Neural progenitor cell (in vitro differentiated cells): ENCODE data around the gene TRPM3. TPM values are rescaled to one million over a fixed set of nuclear protein-coding genes. Genes with fewer than 3 reads are reported as not detected.
A peak's percentile ranks its signal among the peaks of the same experiment; 100 is the strongest.

Experiments used
- DNase-seq: peaks from one replicate; pipeline ENCODE4 v3.0.0-alpha.2; 2016; ENCODE audit warnings: low spot score
- H2AFZ ChIP-seq: fragments of 200-600 bp; sonication (generic); replicated peaks from 2 replicates; pipeline ENCODE4 v1.6.1; 2016; ENCODE audit warnings: antibody characterized with exemption
- H3F3A ChIP-seq: fragments of 200-600 bp; sonication (generic); 2 replicates; pipeline ENCODE4 v1.6.1; 2016; ENCODE audit warnings: antibody characterized with exemption, low read depth
- H3K27ac ChIP-seq: fragments of 200-600 bp; sonication (generic); 2 replicates; pipeline ENCODE4 v1.5.1; 2016; ENCODE audit warnings: mild to moderate bottlenecking
- H3K27me3 ChIP-seq: fragments of 200-600 bp; sonication (generic); 2 replicates; pipeline ENCODE4 v1.6.1; 2016; ENCODE audit warnings: mild to moderate bottlenecking, moderate library complexity
- H3K36me3 ChIP-seq: fragments of 200-600 bp; sonication (generic); 2 replicates; pipeline ENCODE4 v1.5.1; 2016
- H3K4me1 ChIP-seq: fragments of 200-600 bp; sonication (generic); 2 replicates; pipeline ENCODE4 v1.6.1; 2016; ENCODE audit warnings: mixed run types
- H3K4me2 ChIP-seq: fragments of 200-600 bp; sonication (generic); 2 replicates; pipeline ENCODE4 v1.6.1; 2016
- H3K4me3 ChIP-seq: fragments of 200-600 bp; sonication (generic); 2 replicates; pipeline ENCODE4 v1.5.1; 2016
- H3K79me2 ChIP-seq: fragments of 200-600 bp; sonication (generic); 2 replicates; pipeline ENCODE4 v1.6.1; 2016; ENCODE audit warnings: low read depth
- H3K9ac ChIP-seq: fragments of 200-600 bp; sonication (generic); 2 replicates; pipeline ENCODE4 v1.6.1; 2016
- H3K9me3 ChIP-seq: fragments of 200-600 bp; sonication (generic); 2 replicates; pipeline ENCODE4 v1.5.1; 2016; ENCODE audit warnings: low read depth
- H4K20me1 ChIP-seq: fragments of 200-600 bp; sonication (generic); 2 replicates; pipeline ENCODE4 v1.6.1; 2016; ENCODE audit warnings: low read depth
- H3K27ac Mint-ChIP-seq: 3 replicates; pipeline ENCODE4 v1.8.0; 2021; ENCODE audit warnings: mixed read lengths
- H3K27me3 Mint-ChIP-seq: 2 replicates; pipeline ENCODE4 v1.8.0; 2022; ENCODE audit warnings: low read depth, mild to moderate bottlenecking, inconsistent platforms, moderate library complexity, mixed read lengths; ENCODE audit not compliant: insufficient read depth
- H3K36me3 Mint-ChIP-seq: 3 replicates; pipeline ENCODE4 v1.8.0; 2021; ENCODE audit warnings: mixed read lengths
- H3K4me1 Mint-ChIP-seq: 3 replicates; pipeline ENCODE4 v1.8.0; 2021; ENCODE audit warnings: mixed read lengths
- H3K4me3 Mint-ChIP-seq: 3 replicates; pipeline ENCODE4 v1.8.0; 2021; ENCODE audit warnings: mild to moderate bottlenecking, moderate library complexity, mixed read lengths
- H3K9me3 Mint-ChIP-seq: 3 replicates; pipeline ENCODE4 v1.8.0; 2020; ENCODE audit warnings: mixed read lengths
- EZH2 ChIP-seq: fragments of 200-600 bp; sonication (generic); IDR thresholded peaks from 2 replicates; pipeline ENCODE4 v1.6.1; 2017; ENCODE audit warnings: antibody characterized with exemption, mild to moderate bottlenecking, moderate library complexity
- EZH2phosphoT487 ChIP-seq: fragments of 200-600 bp; sonication (generic); IDR thresholded peaks from 2 replicates; pipeline ENCODE4 v1.6.1; 2017; ENCODE audit warnings: antibody characterized with exemption
- total RNA-seq: library from RNA; depleted of rRNA; stranded (reverse); fragments of >200 nt; gene quantifications from 2 replicates; pipeline ENCODE4 v1.2.3, GENCODE V29; 2015; ENCODE audit warnings: low replicate concordance
- TF ChIP-seq, protein P1 (sequence below): fragments of 200-600 bp; sonication (generic); IDR thresholded peaks from 2 replicates; pipeline ENCODE4 v1.5.1; 2017; ENCODE audit warnings: antibody characterized with exemption, mild to moderate bottlenecking

The TRPM3 gene
- total RNA-seq, 1 donor from 2014 or later: 37.2 TPM

GRCh38 chr9:70614786-70615463 is 506.5 kb downstream of the TRPM3 start:
- H3K4me3 Mint-ChIP-seq: no peak overlapping the region
- Histone ChIP-seq H3F3A (no peaks in the 10 kb centered on the region), H3K4me1 (no peaks in the 10 kb centered on the region), H3K27ac (no peak overlapping the region), H3K4me3 (no peak overlapping the region), H3K79me2 (no peaks in the 10 kb centered on the region), H3K36me3 (no peaks in the 10 kb centered on the region), H2AFZ (no peak overlapping the region), H3K27me3 (no peaks in the 10 kb centered on the region), H3K4me2 (no peak overlapping the region), H4K20me1 (no peaks in the 10 kb centered on the region), H3K9ac (no peak overlapping the region), H3K9me3 (no peaks in the 10 kb centered on the region)
- H3K27me3 Mint-ChIP-seq: peaks cover 6% of the 10 kb centered on the region
- TF ChIP-seq EZH2phosphoT487 (no peak), EZH2 (no peak)
- TF ChIP-seq, protein P1, sequence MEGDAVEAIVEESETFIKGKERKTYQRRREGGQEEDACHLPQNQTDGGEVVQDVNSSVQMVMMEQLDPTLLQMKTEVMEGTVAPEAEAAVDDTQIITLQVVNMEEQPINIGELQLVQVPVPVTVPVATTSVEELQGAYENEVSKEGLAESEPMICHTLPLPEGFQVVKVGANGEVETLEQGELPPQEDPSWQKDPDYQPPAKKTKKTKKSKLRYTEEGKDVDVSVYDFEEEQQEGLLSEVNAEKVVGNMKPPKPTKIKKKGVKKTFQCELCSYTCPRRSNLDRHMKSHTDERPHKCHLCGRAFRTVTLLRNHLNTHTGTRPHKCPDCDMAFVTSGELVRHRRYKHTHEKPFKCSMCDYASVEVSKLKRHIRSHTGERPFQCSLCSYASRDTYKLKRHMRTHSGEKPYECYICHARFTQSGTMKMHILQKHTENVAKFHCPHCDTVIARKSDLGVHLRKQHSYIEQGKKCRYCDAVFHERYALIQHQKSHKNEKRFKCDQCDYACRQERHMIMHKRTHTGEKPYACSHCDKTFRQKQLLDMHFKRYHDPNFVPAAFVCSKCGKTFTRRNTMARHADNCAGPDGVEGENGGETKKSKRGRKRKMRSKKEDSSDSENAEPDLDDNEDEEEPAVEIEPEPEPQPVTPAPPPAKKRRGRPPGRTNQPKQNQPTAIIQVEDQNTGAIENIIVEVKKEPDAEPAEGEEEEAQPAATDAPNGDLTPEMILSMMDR: no peak
- no peak for DNase-seq
- peaks cover 39% of the 10 kb centered on the region for H3K36me3 Mint-ChIP-seq
- H3K4me1 Mint-ChIP-seq: peaks cover 26% of the 10 kb centered on the region
- no peak overlapping the region for H3K27ac Mint-ChIP-seq
- H3K9me3 Mint-ChIP-seq: no peaks in the 10 kb centered on the region

DNA sequence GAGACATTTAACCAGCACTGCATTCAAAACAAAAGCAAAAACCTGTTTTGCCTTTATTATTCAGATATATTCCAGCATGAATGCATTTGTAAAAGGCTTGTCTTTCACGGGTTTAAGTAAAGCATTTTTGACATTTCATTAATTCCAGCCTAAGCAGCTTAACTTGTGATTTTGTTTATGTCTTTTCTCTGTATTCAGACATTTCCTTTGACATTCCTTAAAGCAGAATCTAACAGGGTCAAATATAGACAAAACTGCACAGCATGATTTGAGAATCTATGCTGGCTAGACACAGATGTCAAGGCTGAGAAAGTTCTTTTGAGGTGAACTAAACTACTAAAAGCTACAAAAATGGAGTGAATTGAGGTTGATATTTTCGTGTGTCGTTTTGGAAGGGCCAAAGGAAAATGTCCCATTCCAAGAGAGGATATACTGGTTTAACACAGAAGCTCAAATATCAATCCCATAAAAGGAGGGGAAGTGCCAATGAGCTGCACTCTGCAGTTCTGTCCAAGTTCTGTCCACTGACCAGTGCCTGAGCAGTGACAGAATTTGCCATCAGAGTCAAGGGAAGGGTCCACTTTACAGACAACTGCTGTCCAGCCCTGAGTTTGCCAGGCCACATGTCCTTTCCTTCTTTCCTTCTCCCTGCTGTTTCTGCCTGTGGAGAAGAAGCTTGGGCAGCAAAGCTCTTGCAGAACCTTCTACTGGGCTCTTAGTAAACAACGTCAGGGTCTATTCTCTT is 508.2 kb downstream of the TRPM3 start:
- Histone ChIP-seq H3K9ac (no peak overlapping the region), H3K4me2 (no peak overlapping the region), H3K79me2 (no peaks in the 10 kb centered on the region), H3K36me3 (no peaks in the 10 kb centered on the region), H3K9me3 (no peaks in the 10 kb centered on the region), H3K4me1 (no peaks in the 10 kb centered on the region), H2AFZ (no peak overlapping the region), H3K27me3 (no peaks in the 10 kb centered on the region), H3F3A (no peaks in the 10 kb centered on the region), H4K20me1 (no peaks in the 10 kb centered on the region), H3K4me3 (no peak overlapping the region), H3K27ac (no peak overlapping the region)
- Mint-ChIP-seq H3K27me3 (peaks cover 6% of the 10 kb centered on the region), H3K27ac (peak overlapping the region; percentile 43), H3K9me3 (no peaks in the 10 kb centered on the region), H3K4me1 (peaks cover 26% of the 10 kb centered on the region), H3K36me3 (peaks cover 43% of the 10 kb centered on the region), H3K4me3 (no peak overlapping the region)
- TF ChIP-seq, protein P1: no peak
- no peak for TF ChIP-seq EZH2phosphoT487
- TF ChIP-seq EZH2: no peak
- DNase-seq: no peak

DNA sequence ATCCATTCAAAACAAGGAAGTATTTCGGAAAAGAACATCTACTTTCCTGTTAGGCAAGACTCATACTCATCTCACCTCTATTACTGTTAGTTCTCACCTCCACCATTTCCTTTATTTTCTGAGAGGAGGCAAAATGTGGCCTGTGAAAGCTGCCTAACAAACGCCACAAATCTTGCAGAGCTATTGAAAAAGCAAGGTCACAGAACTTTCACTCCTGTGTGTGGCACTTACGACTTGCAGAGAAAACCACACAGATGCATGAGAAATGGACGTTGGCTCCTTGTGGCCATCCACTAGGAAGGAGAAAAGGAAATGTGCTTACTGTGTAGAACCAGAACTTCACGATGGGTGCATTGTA is 511.2 kb downstream of the TRPM3 start:
- Histone ChIP-seq H3K9me3 (no peaks in the 10 kb centered on the region), H3K36me3 (no peaks in the 10 kb centered on the region), H3K4me3 (no peak overlapping the region), H3K4me2 (no peak overlapping the region), H2AFZ (no peak overlapping the region), H3K79me2 (no peaks in the 10 kb centered on the region), H3K4me1 (no peaks in the 10 kb centered on the region), H3K27ac (no peak overlapping the region), H3K27me3 (no peaks in the 10 kb centered on the region), H3F3A (no peaks in the 10 kb centered on the region), H4K20me1 (no peaks in the 10 kb centered on the region), H3K9ac (no peak overlapping the region)
- Mint-ChIP-seq H3K36me3 (peaks cover 40% of the 10 kb centered on the region), H3K4me3 (no peak overlapping the region), H3K4me1 (peaks cover 19% of the 10 kb centered on the region), H3K27me3 (no peaks in the 10 kb centered on the region), H3K9me3 (no peaks in the 10 kb centered on the region), H3K27ac (no peak overlapping the region)
- DNase-seq: no peak
- TF ChIP-seq, protein P1: no peak
- TF ChIP-seq EZH2: no peak
- TF ChIP-seq EZH2phosphoT487: no peak
